ENCODE results near the gene CNPPD1.
"Not testable (repeated sequence)": the region's sequence is repeated elsewhere in the genome, so short reads cannot be mapped to it uniquely, and the experiment has no call there.

Gene CNPPD1

GRCh38 chr2:219207884-219208740, 31.4 kb upstream of the CNPPD1 start:
- no peak for DNase-seq (ENCODE audit: low read depth in 3 of 3)

GRCh38 chr2:219207134-219207883, 30.6 kb upstream of the CNPPD1 start:
- DNase-seq (ENCODE audit: low read depth in 3 of 3) = no peak

- peak; percentile 86 to 93 (median 90) for DNase-seq (ENCODE audit: low read depth in 3 of 3)
These were observed 29.8 kb upstream of the CNPPD1 start, which contains the start of gene ZFAND2B for GRCh38 chr2:219206328-219207133. ZFAND2B (plus strand) TSS chr2:219206782; CDS start chr2:219206988, 206 bp downstream.

GRCh38 chr2:219205981-219206327, 29.2 kb upstream of the CNPPD1 start:
- DNase-seq (ENCODE audit: low read depth in 3 of 3) = no peak

GRCh38 chr2:219205165-219205538, 28.4 kb upstream of the CNPPD1 start:
- DNase-seq (ENCODE audit: low read depth in 3 of 3) = no peak

- no peak for DNase-seq (ENCODE audit: low read depth in 3 of 3)
These were observed 27.9 kb upstream of the CNPPD1 start for GRCh38 chr2:219204425-219205164.

GRCh38 chr2:219201331-219201730, 24.6 kb upstream of the CNPPD1 start:
- not testable (repeated sequence) for DNase-seq (ENCODE audit: low read depth in 3 of 3)

GRCh38 chr2:219200502-219201326, 24.0 kb upstream of the CNPPD1 start:
- not testable (repeated sequence) for DNase-seq (ENCODE audit: low read depth in 3 of 3)

GRCh38 chr2:219199470-219200211, 22.9 kb upstream of the CNPPD1 start:
- no peak for DNase-seq (ENCODE audit: low read depth in 3 of 3)

GRCh38 chr2:219198974-219199373, 22.2 kb upstream of the CNPPD1 start:
- DNase-seq (ENCODE audit: low read depth in 3 of 3) = no peak

- DNase-seq (ENCODE audit: low read depth in 3 of 3) = no peak
These were observed 20.7 kb upstream of the CNPPD1 start for GRCh38 chr2:219197388-219197787.

GRCh38 chr2:219186754-219187456, 10.2 kb upstream of the CNPPD1 start:
- no peak for DNase-seq (ENCODE audit: low read depth in 3 of 3)

GRCh38 chr2:219184121-219184520, 7.4 kb upstream of the CNPPD1 start:
- DNase-seq (ENCODE audit: low read depth in 3 of 3) = no peak

- no peak for DNase-seq (ENCODE audit: low read depth in 3 of 3)
These were observed 6.5 kb upstream of the CNPPD1 start for GRCh38 chr2:219183151-219183772.

- no peak for DNase-seq (ENCODE audit: low read depth in 3 of 3)
These were observed 5.8 kb upstream of the CNPPD1 start for GRCh38 chr2:219182331-219183150.

- no peak for DNase-seq (ENCODE audit: low read depth in 3 of 3)
These were observed 4.8 kb upstream of the CNPPD1 start for GRCh38 chr2:219181531-219181930.

GRCh38 chr2:219180961-219181360, 4.2 kb upstream of the CNPPD1 start:
- no peak for DNase-seq (ENCODE audit: low read depth in 3 of 3)

All from stimulated activated CD4-positive, alpha-beta T cell treated with anti-CD3 and anti-CD28 coated beads, TNF-alpha, amount 100 ng/mL, for 24 hours (primary cell).